ENCODE measurements around the gene FAM234A. TPM values are rescaled to one million over a fixed set of nuclear protein-coding genes. Genes with fewer than 3 reads are reported as not detected.
A peak's percentile ranks its signal among the peaks of the same experiment; 100 is the strongest.

FAM234A gene
- total RNA-seq (2021; ENCODE audit: unreplicated experiment), result 121 TPM
- polyA plus RNA-seq (2012; ENCODE audit: insufficient read length), result 191 TPM
- percentile 57 among the genes with signal in this experiment for Bru-seq, nascent RNA
- percentile 58 among the genes with signal in this experiment for BruChase-seq, experiment 1, labeled RNA remaining after a 2-hour chase
- percentile 66 among the genes with signal in this experiment for BruChase-seq, experiment 2, labeled RNA remaining after a 6-hour chase
- long read RNA-seq, transcript FAM234A-203 (13 exons, 3,213 nt), result major isoform, 146 of 297 reads
- long read RNA-seq, partial matches to known transcripts, result 93 of 297 reads
- long read RNA-seq, other reads (novel, unspliced or antisense), result 57 of 297 reads

DNA sequence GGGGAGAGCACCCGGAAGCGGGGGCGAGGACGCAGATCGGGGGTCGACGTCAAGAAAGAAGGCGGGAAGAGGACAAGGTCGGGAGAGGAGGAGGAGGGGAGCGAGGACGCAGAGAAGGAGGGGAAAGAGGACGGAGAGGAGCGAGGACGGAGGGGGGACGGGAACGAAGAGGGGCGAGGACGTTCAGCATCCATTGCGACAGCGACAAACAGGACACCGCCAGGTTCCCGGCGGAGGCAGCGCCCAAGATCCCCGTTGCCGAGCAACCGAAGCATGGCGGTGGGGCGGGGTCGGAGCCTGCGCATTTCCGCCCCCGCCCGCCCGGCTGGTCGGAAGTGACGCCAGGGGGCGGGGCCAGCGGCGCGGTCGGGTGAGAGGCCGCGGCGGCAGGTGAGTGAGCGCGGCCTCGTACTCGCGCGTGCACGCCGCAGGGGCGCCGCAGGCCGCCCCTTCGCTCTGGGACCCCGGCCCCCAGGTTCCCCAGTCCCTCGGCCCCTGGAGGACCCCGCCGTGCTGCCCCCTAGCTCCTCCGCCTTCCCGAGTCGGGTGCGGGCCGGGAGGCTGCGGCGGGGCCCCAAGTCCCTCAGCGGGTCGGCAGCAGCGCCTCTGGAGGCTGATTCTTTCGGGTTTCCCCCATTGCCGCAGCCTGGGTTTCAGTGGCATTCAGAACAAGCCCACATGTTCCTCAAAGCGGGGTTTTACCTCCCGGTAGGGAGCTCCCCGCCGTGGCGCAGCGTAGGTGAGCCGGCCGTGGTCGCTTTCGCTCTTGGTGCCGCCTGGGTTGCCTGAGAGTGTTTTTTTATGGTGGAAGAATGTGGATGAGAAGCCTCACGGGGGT is at the start of gene FAM234A:
TSS of gene FAM234A (plus strand) at position 354 of the 838 bp plus-strand sequence. CDS start 19,593 bp downstream, outside the sequence.
- POLR2A ChIA-PET, result interaction anchor here (0.6 to 0.9 kb wide), 4 partner anchors 9 to 128 kb away, joined by 3 to 10 read pairs (median 6); no protein-coding TSS in a partner anchor
- BruUV-seq (replicated peaks), result no TSS peak
- Histone ChIP-seq H3K4me1 (ENCODE audit: control insufficient read depth, insufficient read depth, low read length) (no peaks in the 10 kb centered on the region), H3K9me3 (ENCODE audit: control insufficient read depth, insufficient read depth, low read depth, low read length) (no peaks in the 10 kb centered on the region), H3K27ac (ENCODE audit: low read length) (peak within 1 kb of the TSS; percentile 91), H3K27me3 (ENCODE audit: control insufficient read depth, insufficient read depth, low read length) (no peaks in the 10 kb centered on the region), H3K4me3 (ENCODE audit: low read depth in 2 of 2, low read length in 2 of 2) (peak within 1 kb of the TSS; percentile 92 to 98), H3K36me3 (ENCODE audit: control insufficient read depth, insufficient read depth, low read length) (no peaks in the 10 kb centered on the region)
- in situ Hi-C loops (cut with HindIII; ENCODE audit: low pct_unique_long_range_greater_than_20kb, low sequenced_read_pairs) (no loop called here), intact Hi-C loops (cut with micrococcal nuclease; ENCODE audit: unreplicated experiment) (no loop called here)
- CTCF ChIA-PET, result interaction anchor here (0.6 to 0.7 kb wide), 3 partner anchors 10 to 103 kb away, joined by 5 to 8 read pairs (median 6); no protein-coding TSS in a partner anchor
- ATAC-seq, result peak; percentile 94
- TF ChIP-seq POLR2AphosphoS5 (IDR thresholded peaks at IDR 0.05; ENCODE audit: low read depth, low read length) (peak; percentile 83), REST (IDR thresholded peaks at IDR 0.05; ENCODE audit: insufficient read depth in 1 of 2, low read depth in 2 of 2, low read length in 1 of 2) (no peak), TCF7L2 (IDR thresholded peaks at IDR 0.05; ENCODE audit: low read depth, low read length) (no peak), CTCF (IDR thresholded peaks at IDR 0.05) (no peak; the same call in 1 of the 2 replicates), SIN3A (IDR thresholded peaks at IDR 0.05; ENCODE audit: borderline replicate concordance, insufficient read depth, low read depth, low read length) (peak; percentile 96; the same call in 1 of the 2 replicates)
- peak; percentile 50 for DNase-seq (ENCODE audit: low read depth, low spot score)

DNA sequence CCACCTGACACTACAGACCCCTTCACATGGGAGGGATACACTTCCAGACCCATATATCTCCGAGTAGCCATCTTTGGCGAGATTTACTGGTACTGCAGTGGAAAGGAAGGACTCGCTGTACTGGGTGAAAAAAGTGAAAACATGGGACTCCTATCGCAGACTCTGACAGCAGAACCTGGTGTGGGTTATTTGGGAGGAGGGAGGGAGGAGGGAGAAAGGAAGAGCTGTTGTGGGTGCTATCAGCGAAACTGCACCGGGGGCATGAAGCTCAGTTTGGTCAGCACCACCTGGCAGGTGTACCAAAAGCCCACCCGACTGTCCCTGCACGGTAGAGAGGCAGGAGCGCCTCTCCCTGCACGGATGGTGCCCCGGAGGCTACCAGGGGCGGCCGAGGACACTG is 49.4 kb upstream of the FAM234A start:
- no peak for TF ChIP-seq CTCF (IDR thresholded peaks at IDR 0.05)
- TF ChIP-seq REST (IDR thresholded peaks at IDR 0.05; ENCODE audit: insufficient read depth in 1 of 2, low read depth in 2 of 2, low read length in 1 of 2), result no peak
- TF ChIP-seq TCF7L2 (IDR thresholded peaks at IDR 0.05; ENCODE audit: low read depth, low read length), result no peak
- TF ChIP-seq SIN3A (IDR thresholded peaks at IDR 0.05; ENCODE audit: borderline replicate concordance, insufficient read depth, low read depth, low read length), result no peak
- TF ChIP-seq POLR2AphosphoS5 (IDR thresholded peaks at IDR 0.05; ENCODE audit: low read depth, low read length), result no peak
- DNase-seq (ENCODE audit: low read depth, low spot score) (no peak), ATAC-seq (no peak)
- no peaks in the 10 kb centered on the region; the same call in 1 of the 2 replicates for H3K4me1 ChIP-seq (ENCODE audit: control insufficient read depth, insufficient read depth, low read length)
- ChIA-PET POLR2A (no interaction called here), CTCF (no interaction called here)
- H3K27me3 ChIP-seq (ENCODE audit: control insufficient read depth, insufficient read depth, low read length), result no peaks in the 10 kb centered on the region
- intact Hi-C loops (cut with micrococcal nuclease; ENCODE audit: unreplicated experiment) (no loop called here), in situ Hi-C loops (cut with HindIII; ENCODE audit: low pct_unique_long_range_greater_than_20kb, low sequenced_read_pairs) (no loop called here)
- H3K4me3 ChIP-seq (ENCODE audit: low read depth in 2 of 2, low read length in 2 of 2), result no peak overlapping the region
- peaks cover 7% of the 10 kb centered on the region for H3K36me3 ChIP-seq (ENCODE audit: control insufficient read depth, insufficient read depth, low read length)
- no peaks in the 10 kb centered on the region for H3K9me3 ChIP-seq (ENCODE audit: control insufficient read depth, insufficient read depth, low read depth, low read length)
- H3K27ac ChIP-seq (ENCODE audit: low read length), result no peak overlapping the region
- BruUV-seq (replicated peaks), result no TSS peak
